NCI-H524 treated with DMSO at 0.1 percent for 48 hours (cell line): Measurements from ENCODE around the gene ATRIP.
"Not testable (repeated sequence)": the region's sequence is repeated elsewhere in the genome, so short reads cannot be mapped to it uniquely, and the experiment has no call there.

ENCODE experiments used
- DNase-seq: peaks from one replicate; lab custom pipeline; 2025; lab: John Stamatoyannopoulos, UW

ATRIP gene

GRCh38 chr3:48446425-48447193 is at the start of gene ATRIP:
TSS of gene ATRIP (plus strand) at chr3:48446737. CDS start at chr3:48446846, 109 bp downstream.
- DNase-seq: no peak

DNA sequence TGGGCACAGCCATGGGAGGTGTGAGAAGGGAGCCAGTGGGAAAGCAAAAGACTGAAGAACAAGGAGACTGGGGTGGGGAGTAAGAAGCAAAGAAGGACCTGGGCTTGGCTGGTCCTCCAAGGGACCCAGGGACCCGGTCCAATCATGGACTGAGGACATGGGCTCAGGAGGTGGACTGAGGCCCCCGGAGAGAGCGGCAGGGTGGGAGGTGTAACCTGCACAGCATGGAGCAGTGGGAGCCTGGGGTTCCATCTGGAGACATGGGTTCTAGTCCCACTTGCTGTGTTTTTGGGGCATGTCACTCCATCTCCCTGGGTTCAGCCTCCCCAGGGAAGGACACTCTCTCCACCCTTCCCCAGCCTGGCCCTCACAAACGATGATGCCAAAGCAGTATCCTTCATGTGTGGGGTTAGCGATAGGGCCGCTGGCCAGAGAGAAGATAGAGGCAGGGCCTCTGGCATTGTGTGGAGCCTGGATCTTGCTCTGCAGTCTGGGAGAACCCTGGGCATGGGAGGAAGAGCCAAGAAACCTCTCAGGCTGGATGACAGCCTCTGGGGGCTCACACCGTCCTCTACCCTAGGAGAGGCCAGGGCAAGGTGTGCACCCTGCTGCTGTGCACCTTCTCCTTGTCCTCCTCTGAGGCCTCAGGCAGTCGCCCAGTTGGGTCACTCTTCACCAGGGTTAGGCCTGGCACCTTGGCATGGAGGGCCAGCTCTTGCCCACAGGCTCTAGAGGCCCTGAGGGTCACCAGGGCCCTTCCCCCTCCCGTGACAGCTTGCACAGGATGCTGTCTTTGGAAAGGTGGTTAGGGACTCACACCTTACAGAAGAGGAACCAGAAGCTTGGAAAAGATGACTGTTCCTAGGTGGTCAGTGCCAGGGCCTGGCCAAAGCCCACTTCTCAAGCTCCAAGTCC is 48.5 kb upstream of the ATRIP start:
- no peak for DNase-seq

DNA sequence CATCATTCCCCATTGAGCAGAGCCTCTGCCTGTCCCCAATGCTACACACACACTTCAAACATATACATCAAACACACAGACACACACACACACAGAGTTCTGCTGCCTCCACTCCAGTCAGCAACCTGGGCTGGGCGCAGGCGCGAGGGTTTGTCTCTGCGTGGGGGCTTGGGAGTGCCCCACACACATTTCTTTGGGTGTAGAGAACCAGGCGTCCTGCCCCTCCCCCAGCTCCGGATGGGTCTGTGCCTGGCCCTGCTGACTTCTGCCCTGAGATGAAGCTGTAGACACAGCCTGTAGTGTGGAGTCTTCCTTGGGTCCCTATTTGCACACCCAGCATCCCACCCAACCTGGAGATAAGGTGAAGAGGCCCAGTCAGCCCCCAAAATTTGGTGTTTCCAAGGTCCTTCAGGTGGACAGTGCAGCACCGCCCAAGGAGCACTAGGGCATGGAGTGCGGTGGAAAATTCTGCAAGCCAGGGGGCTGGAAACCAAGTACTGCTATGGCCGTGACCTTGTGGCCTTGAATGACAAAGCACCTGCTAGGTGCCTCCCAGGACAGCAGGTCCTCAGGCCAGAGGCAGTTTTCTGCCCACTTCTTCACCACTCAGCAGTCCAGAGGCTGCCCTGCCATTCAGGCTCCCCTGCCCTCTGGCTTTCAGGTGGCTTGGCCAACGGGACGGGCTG is 47.7 kb upstream of the ATRIP start:
- no peak for DNase-seq

DNA sequence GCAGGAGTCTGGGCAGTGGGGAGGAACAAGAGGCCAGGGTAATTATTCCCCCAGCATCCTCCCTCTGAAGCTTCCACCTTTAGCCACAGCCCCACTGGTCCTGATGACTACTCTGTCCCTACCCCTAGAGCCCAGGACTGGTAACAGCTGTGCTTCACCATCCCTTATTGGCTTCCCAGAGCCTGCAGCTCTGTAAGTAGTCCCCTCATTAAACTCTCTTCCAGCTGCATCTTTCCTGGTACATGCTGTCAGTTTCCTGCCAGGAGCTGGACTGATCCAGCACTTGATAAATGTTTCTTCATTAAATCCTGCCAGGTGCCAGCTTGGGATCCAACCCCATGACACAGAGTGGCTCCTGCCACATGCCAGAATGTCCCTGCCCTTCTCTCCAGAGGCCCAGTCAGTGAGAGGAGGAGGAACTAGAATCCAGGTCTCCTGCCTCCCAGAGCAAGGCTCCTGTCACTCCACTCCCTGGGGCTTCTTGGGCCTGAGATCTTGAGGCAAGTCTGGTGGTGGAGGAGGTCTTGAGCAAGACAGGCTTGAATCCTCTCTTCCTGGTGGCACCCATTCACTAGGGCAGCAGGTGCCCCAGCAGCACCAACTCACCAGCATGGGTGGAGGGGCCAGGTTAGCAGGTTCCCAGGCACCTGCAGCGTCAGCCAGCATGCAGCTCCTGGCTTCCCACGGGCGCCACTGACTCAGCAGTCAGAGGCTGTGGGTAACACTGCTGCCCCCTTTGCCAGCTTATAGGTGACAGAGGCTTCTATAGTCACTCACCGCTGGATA is 47.0 kb upstream of the ATRIP start:
- DNase-seq: no peak

- no peak for DNase-seq
Observed at GRCh38 chr3:48400824-48401433, 45.6 kb upstream of the ATRIP start.

DNA sequence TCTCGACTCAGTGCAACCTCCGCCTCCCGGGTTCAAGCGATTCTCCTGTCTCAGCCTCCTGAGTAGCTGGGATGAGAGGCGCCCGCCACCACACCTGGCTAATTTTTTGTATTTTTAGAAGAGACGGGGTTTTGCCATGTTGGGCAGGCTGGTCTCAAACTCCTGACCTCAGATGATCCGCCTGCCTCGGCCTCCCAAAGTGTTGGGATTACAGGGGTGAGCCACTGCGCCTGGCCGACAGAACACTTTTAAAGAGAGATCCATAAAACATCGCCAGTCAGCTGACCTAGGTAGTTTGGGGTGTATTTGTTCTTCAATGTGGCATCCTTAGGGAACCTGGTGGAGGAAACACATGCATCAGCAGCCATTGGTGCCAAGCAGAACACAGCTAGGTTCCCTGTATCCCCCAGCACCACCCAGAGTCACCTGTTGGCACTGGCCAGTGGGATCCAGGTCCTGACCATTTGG is 45.1 kb upstream of the ATRIP start:
- not testable (repeated sequence) for DNase-seq

GRCh38 chr3:48402281-48402732 is 44.2 kb upstream of the ATRIP start:
- DNase-seq: no peak

DNA sequence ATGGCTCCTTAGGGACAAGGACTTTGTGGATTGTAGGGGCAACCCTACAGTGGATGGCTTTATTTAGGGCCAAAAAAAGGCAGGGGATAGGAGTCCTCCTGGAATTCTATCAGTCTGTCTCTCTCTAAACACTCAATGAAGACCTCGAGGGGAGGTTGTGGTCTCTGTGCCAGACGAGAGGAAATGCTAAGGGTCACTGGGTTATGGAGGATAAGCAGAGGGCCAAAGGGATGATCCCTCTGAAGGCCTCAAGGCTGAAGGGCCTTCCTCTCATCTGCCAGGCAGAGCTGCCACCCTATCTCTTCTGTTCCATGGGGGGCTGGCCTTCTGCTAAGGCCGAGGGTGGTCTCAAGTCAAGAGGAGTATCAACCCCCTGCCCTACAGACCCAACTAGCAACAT is 43.6 kb upstream of the ATRIP start:
- no peak for DNase-seq

GRCh38 chr3:48403533-48404439 is 42.8 kb upstream of the ATRIP start:
- no peak for DNase-seq

- DNase-seq: no peak
Observed at GRCh38 chr3:48404440-48405342, 41.8 kb upstream of the ATRIP start.

GRCh38 chr3:48405343-48405881 is 41.1 kb upstream of the ATRIP start:
- DNase-seq: no peak

GRCh38 chr3:48405971-48406370 is 40.6 kb upstream of the ATRIP start:
- no peak for DNase-seq

DNA sequence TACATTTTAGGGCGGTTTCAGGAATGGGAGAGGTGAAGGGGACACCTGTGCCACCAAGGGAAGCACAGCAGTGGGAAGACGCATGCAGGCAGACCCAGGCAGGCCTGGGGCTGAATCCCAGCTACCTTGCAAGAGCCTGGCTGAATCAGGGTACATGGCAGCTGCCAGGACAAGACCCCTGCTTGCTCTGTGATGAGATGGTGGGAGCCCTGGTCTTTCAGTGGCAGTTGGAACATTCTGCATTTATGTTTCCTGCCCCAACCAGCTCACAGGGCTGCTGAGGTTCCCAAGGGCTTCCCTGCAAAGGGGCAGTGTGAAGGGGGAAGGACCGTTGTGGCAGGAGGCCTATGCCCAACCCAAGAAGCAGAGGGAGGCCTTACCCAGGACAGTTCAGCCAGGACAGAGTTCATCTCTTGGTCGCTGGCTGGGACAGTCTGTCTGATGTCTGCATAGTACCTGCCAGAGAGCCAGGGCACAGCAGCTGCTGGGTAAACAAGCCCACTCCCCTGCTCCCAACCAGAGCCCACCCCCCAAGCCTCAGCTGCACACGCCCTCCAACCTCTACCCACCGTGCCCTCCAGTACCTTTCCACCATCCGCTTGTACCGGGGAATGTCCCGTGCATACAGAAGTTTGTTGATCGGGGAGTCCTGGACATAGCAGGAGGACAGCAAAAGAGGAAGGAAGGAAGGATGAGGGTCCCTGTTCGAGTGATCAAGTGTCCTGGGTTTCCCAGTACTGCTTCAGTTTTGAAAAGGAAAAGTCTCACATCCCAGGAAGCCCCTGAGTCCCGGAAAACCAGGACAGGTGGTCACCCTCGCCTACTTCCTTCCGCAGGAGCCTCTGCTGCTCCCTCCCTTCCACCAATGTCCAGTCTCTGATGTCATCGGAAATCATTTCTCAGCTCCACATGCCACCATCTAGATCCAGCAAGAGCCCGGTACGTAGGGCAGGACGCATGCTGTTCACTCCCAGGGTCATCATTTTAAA is 39.8 kb upstream of the ATRIP start:
- DNase-seq: no peak

GRCh38 chr3:48407542-48408099 is 38.9 kb upstream of the ATRIP start:
- DNase-seq: no peak

- no peak for DNase-seq
Observed at GRCh38 chr3:48408823-48409281, 37.7 kb upstream of the ATRIP start.

GRCh38 chr3:48409291-48410201 is 37.0 kb upstream of the ATRIP start:
- DNase-seq: no peak
